GM21619 (cell line): Measurements from ENCODE around the gene C1QTNF2.

ENCODE experiments used
- ATAC-seq: cut with Tn5 transposase; IDR thresholded peaks from one replicate; pipeline ENCODE4 v1.9.1; 2021; ENCODE audit not compliant: unreplicated experiment

C1QTNF2 gene

GRCh38 chr5:160310140-160310539, 60.3 kb downstream of the C1QTNF2 start:
- ATAC-seq = no peak

GRCh38 chr5:160306696-160307095, 63.7 kb downstream of the C1QTNF2 start:
- ATAC-seq = no peak

- ATAC-seq = no peak
Observed at GRCh38 chr5:160305319-160305718, 65.1 kb downstream of the C1QTNF2 start.

- no peak for ATAC-seq
Observed at GRCh38 chr5:160303690-160304089, 66.7 kb downstream of the C1QTNF2 start.

GRCh38 chr5:160298189-160298588, 72.2 kb downstream of the C1QTNF2 start:
- no peak for ATAC-seq

GRCh38 chr5:160297776-160298175, 72.7 kb downstream of the C1QTNF2 start:
- ATAC-seq = no peak
